Measurements from ENCODE around the gene ARHGEF28. TPM values are rescaled to one million over a fixed set of nuclear protein-coding genes. Genes with fewer than 3 reads are reported as not detected.

The ARHGEF28 gene
- total and polyA plus RNA-seq, 10 of the 15 experiments (the other 5 are each of a cell fraction or from before 2014, with no cell fraction given) = 0.10 to 0.72 (median 0.22) TPM; not detected in 2

- no peak for TF ChIP-seq SIN3A (IDR thresholded peaks at IDR 0.05; ENCODE audit: low read depth, low read length)
- TF ChIP-seq ZNF687 (IDR thresholded peaks at IDR 0.05) = peak; percentile 53; the same call in 1 of the 2 replicates
Measured at GRCh38 chr5:73668486-73669111, 42.6 kb downstream of the ARHGEF28 start (continued).

- FAIRE-seq = no peak
- ChIA-PET POLR2A (interaction anchor here (0.6 kb wide), 1 partner anchor 28 kb away, joined by 3 read pairs; no protein-coding TSS in a partner anchor), SMC1A (ENCODE audit: uncharacterized antibody, unreplicated experiment) (interaction anchor here (0.7 to 10.7 kb wide), 4 partner anchors 6 to 38 kb away, joined by 4 to 114 read pairs (median 42); no protein-coding TSS in a partner anchor), CTCF (interaction anchor here (1.3 to 3.9 kb wide), 4 partner anchors 8 to 122 kb away, joined by 3 to 19 read pairs (median 8); no protein-coding TSS in a partner anchor), RAD21 (ENCODE audit: unreplicated experiment) (interaction anchor here (1.0 kb wide), 1 partner anchor 23 kb away, joined by 3 read pairs; no protein-coding TSS in a partner anchor)
- no peak overlapping the region for H2AFZ ChIP-seq (ENCODE audit: control insufficient read depth, low read depth, low read length)
- peaks cover 30% of the 10 kb centered on the region for H3K4me1 ChIP-seq (ENCODE audit: control insufficient read depth, insufficient read depth, low read length)
- H3K9ac ChIP-seq (ENCODE audit: control insufficient read depth, insufficient read depth, low read length) = no peak overlapping the region
- H3K9me3 ChIP-seq (replicated peaks; ENCODE audit: control insufficient read depth, insufficient read depth, low read length) = no peaks in the 10 kb centered on the region
- no peaks in the 10 kb centered on the region for H3K36me3 ChIP-seq (ENCODE audit: control insufficient read depth in 2 of 2, insufficient read depth in 2 of 2, low read length in 1 of 2)
- no peak overlapping the region for H3K4me3 ChIP-seq
- no peaks in the 10 kb centered on the region for H4K20me1 ChIP-seq (ENCODE audit: control insufficient read depth, insufficient read depth)
- in situ Hi-C loops (cut with MboI) (no loop called here), intact Hi-C loops (cut with micrococcal nuclease; ENCODE audit: unreplicated experiment) (no loop called here)
- H3K79me2 ChIP-seq (ENCODE audit: control insufficient read depth, insufficient read depth, low read length) = no peaks in the 10 kb centered on the region
- H3K27me3 ChIP-seq (replicated peaks in 1 of 2; ENCODE audit: control insufficient read depth in 2 of 2, insufficient read depth in 2 of 2, low read length in 1 of 2) = no peaks in the 10 kb centered on the region
- no peak for DNase-seq (ENCODE audit: low read depth, low spot score)
- ATAC-seq = no peak
- no peak overlapping the region for H3K4me2 ChIP-seq (ENCODE audit: control insufficient read depth, insufficient read depth)
- H3K27ac ChIP-seq (ENCODE audit: control insufficient read depth, insufficient read depth) = no peak overlapping the region
- BruUV-seq (replicated peaks) = no TSS peak
- WGBS (ENCODE audit: insufficient coverage, insufficient replicate concordance, low lambda C conversion rate, missing lambda C conversion rate) = 64% methylated on average over 3 of the region's 3 CpGs
- TF ChIP-seq EP300 (IDR thresholded peaks at IDR 0.05; ENCODE audit: borderline replicate concordance in 1 of 2, control insufficient read depth in 1 of 2, low read depth in 2 of 2, low read length in 2 of 2) (no peak), EZH2 (IDR thresholded peaks at IDR 0.05; ENCODE audit: borderline replicate concordance, control insufficient read depth, low read depth, low read length) (no peak), IKZF2 (IDR thresholded peaks at IDR 0.05) (no peak), REST (IDR thresholded peaks at IDR 0.05; ENCODE audit: low read depth, low read length) (no peak), TARDBP (IDR thresholded peaks at IDR 0.05; ENCODE audit: borderline replicate concordance) (no peak), JUNB (IDR thresholded peaks at IDR 0.05) (no peak), RELA (IDR thresholded peaks at IDR 0.05; ENCODE audit: borderline replicate concordance, partially characterized antibody) (no peak), DPF2 (IDR thresholded peaks at IDR 0.05) (no peak), CHD2 (IDR thresholded peaks at IDR 0.05; ENCODE audit: borderline replicate concordance, low read depth, low read length) (no peak), FOXM1 (IDR thresholded peaks at IDR 0.05; ENCODE audit: low read depth, low read length) (no peak), POU2F2 (IDR thresholded peaks at IDR 0.05; ENCODE audit: borderline replicate concordance, low read depth, low read length) (no peak), ZNF274 (IDR thresholded peaks at IDR 0.05; ENCODE audit: insufficient read depth, insufficient read length) (no peak), MXI1 (IDR thresholded peaks at IDR 0.05; ENCODE audit: low read depth, low read length) (no peak)
Measured at GRCh38 chr5:73670731-73671130, 44.7 kb downstream of the ARHGEF28 start.

Data from GM12878 (cell line).